ENCODE results near the gene ZSWIM6.

ZSWIM6 gene

GRCh38 chr5:61307191-61307590, 24.9 kb upstream of the ZSWIM6 start:
- DNase-seq (ENCODE audit: low read depth, low spot score) = no peak

GRCh38 chr5:61307611-61308010, 24.4 kb upstream of the ZSWIM6 start:
- no peak for DNase-seq (ENCODE audit: low read depth, low spot score)

DNA sequence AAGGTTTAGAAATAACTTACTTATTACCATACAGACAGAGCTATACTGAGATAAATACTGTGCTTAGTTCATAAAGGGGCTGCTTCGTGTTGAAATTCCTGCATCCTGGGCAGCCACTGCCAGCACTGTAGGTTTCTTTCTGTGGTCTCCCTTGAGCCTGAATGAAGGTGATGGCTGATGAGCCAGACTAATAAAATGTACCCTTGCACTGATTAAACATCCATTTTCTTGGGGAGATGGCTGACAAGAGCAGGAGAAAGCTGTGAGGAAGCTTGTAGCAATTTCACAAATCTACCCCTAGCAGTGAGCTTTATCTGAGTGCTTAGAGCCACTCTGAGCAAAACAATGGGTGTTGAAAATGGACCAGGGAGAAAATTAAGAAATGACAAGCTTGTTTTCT, 23.3 kb upstream of the ZSWIM6 start:
- DNase-seq (ENCODE audit: low read depth, low spot score) = no peak

GRCh38 chr5:61309115-61309514, 22.9 kb upstream of the ZSWIM6 start:
- DNase-seq (ENCODE audit: low read depth, low spot score) = no peak

DNA sequence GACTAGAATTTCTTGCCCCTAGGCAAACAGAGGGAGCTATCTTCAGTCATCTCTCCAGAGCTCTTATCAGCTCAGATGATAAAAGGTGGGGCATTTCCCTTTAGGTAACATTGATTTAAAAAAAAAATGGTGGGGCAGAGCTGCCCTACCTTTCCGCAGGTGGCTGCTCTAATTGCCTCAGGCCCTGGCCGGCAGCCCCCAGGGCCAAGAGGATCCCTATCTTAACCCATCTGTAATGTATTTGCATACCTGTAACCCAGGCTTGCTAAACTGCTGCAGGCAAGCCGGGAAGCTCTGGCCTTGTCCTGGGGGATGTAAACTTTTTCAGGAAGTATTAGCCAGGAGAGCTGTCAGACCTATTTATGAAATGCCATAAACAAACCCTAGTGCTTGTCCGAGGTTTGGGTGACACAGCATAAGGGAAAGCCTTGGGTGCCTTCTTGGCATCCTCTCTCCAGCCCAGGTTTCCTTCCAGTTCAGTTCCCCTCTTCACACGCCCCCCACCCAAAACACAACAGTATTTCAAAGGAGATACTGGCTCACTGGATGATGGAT, 20.9 kb upstream of the ZSWIM6 start:
- DNase-seq (ENCODE audit: low read depth, low spot score) = no peak

DNA sequence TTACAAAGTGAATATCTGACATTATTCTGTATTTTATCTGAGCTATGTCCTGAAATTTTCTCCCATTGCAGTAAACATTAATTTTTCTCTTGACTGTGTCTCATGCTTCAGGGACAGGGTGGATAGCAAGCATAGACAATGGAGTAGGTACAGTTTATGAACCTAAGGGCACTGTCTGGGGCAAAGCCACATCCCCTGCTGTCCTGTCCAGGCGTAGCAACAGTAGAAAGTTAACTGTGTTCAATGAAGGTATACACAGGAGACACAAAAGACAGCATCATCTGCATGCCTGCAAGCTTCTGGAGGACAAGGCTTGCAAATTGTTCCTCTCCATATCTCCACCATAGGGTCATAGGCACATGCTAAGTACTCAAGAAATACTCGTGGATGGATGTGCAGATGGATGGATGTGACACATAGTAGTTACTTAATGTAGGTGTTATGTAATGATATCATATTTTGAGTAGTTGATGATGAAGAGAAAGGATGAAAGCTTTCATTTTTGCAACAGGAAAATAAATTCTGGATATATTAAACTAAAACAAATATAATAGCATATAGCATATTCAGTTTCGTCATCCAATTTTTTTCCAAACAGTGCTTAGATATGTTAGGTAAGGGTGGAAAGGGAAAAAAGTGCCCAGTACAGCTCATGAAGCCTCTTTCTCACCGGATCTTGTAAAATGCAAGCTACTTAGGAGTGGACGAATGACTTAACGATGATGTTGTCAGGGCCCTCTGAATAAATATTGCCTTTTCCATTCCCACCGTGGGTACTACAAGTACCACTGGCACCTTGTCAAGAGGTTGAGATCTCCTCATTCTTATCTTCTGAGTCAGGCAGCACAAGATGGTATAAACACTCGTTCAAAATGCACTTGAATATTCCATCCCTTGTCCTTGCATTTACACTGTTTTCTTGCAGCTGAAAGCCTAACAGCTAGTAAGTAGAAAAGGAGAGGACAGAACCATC, 19.9 kb upstream of the ZSWIM6 start:
- DNase-seq (ENCODE audit: low read depth, low spot score) = no peak

DNA sequence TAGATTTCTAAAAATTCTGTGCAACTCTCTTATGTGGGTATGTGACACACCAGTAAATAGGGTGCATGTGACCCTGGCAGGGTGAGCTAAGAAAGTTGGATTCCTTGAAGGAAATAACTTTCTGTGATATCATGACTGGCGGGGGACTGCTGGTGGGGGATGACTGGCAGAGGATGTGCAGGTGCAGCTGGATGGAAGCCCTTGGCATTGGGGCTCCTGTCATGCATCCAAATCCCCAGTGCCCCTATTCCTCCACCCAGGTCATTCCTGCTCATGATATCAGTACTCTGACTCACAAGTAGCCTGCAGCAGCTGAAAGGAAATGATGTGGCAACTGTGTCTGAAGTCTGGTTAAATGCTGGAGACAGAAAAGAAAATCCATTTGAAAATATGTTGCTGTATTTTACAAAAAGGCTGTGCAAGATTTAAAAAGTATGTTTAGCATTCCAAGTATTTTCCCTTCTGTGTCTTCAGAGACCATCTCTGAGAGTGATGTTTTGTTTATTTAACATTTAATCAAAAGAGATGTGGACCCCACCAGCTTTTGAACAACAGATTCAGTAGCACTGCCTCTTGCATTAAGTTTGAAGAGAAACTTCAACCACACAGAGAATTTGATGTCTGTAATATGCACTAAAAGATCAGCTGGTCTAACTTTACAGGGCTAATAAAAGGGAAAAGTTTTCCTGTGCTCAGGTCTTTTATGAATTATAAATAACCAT, 17.9 kb upstream of the ZSWIM6 start:
- DNase-seq (ENCODE audit: low read depth, low spot score) = no peak

DNA sequence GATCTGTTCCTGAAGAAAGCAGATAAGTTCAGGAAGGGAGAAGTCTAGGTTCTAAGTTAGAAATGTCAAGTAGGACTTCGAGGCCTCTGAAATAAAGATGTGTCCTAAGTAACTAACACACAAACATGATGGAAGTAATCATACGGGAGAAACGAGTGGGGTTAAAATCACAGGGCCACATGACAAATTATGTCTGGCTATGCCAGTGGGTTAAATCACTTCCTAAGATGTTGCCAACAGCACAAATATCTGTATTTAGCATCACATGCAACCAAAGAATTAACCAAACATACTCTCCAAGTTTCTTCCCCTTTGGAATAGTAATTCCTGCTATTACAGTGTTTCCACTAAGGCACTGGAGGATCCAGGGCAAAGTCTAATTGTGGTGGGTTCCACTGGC, 13.7 kb upstream of the ZSWIM6 start:
- no peak for DNase-seq (ENCODE audit: low read depth, low spot score)

- no peak for DNase-seq (ENCODE audit: low read depth, low spot score)
Observed at GRCh38 chr5:61319388-61320146, 12.5 kb upstream of the ZSWIM6 start.

DNA sequence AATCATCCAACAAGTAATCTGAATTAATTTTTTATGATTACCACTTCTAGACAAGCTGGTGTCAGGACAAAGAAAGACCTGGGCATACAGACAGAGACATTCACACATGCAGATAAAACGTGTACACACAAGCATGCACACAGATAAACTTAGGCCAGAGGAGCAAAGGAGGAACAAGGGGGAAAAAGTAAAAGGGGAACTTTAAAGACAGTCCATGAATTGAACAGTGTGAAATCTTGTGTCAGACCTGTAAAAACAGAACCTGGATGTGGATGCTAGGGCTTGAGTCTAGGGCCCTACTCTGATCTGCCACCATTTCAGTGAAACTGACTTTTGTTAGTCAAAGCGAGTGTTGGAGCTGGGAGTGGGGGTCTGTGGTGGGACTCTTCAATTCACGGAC, 11.2 kb upstream of the ZSWIM6 start:
- no peak for DNase-seq (ENCODE audit: low read depth, low spot score)

GRCh38 chr5:61321669-61322068, 10.4 kb upstream of the ZSWIM6 start:
- no peak for DNase-seq (ENCODE audit: low read depth, low spot score)

GRCh38 chr5:61322738-61323725, 9.0 kb upstream of the ZSWIM6 start:
- no peak for DNase-seq (ENCODE audit: low read depth, low spot score)

- DNase-seq (ENCODE audit: low read depth, low spot score) = no peak
Observed at GRCh38 chr5:61327760-61328753, 4.0 kb upstream of the ZSWIM6 start.

GRCh38 chr5:61328791-61329549, 3.1 kb upstream of the ZSWIM6 start:
- DNase-seq (ENCODE audit: low read depth, low spot score) = no peak

DNA sequence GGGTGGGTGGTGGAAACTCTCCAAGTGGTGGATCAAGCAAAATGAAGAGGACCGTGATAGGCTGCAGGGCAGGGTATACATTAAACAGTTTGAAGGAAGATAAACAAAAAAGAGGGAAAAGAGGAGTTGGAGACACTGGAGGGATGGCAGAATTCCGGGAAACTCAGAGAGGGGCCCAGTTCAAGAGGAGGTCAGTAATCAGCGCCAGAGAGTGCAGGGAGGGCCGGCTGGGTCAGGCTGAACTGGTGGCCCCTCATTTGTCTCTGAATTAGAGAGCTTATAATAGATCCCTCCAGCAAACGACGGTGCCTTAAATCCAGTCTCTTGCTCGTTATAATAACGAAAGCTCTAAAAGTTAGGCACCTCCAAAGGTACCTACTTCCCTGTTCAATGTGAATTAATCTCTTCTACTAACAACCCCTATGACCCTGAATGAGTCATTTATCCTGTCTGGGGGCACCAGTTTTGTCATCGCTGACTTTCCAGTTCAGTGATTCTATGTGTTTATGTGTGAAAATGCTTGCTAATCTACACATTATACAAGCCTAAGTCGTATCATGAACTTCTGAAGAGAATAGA, 2.4 kb upstream of the ZSWIM6 start:
- no peak for DNase-seq (ENCODE audit: low read depth, low spot score)

DNA sequence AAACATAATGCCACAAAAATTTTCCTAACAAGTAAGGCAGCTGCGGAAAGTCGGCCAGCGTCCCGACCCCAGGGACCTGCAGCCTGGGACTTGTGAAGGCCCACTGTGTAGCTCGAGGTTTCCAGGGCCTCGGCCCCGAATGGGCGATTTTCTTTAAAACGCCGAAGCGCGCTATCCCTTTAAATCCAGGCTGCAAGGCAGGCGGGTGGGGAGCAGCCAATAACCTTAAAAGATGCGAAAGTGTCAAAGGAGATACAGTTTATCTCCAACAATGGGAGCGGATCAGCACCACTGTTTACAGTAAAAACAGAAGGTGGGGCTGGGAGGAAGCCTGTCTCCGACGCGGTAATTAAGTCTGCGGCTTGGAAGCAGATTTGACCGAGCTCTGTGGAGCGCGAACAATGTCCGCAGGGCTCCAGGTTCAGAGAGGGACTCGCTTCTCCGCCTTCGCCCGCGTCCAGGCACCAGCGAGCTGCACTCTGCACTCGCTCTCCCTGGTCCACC, 1.7 kb upstream of the ZSWIM6 start:
- DNase-seq (ENCODE audit: low read depth, low spot score) = no peak

DNA sequence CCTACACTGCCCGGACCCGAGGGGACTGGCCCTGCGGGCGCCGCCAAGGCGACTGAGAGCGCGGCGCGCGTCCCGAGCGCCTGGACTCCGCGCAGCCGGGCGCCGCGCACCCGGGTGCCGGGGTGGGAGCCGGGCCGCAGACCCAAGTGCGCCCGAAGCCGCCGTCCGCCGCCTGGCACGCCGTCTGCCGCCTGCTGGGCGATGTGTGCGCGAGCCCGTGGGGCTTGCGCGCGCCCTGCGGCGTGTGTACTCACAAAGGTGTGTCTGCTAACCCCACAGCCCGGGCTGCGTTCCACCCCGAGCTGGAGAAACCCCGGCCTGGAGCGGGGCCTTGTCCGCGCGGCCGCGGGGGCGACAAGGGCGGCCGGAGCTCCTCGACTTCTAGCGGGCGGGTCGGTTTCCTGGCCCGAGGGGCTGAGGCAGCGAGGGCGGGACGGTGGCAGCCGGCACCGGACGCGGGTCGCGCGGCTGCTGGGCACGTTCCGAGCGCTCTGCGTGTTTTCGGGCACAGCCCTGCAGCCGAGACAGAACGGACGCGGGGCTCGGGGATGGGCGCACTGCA, 1.1 kb upstream of the ZSWIM6 start:
- DNase-seq (ENCODE audit: low read depth, low spot score) = peak; percentile 35

GRCh38 chr5:61332358-61332749, 296 bp downstream of the ZSWIM6 start:
- no peak for DNase-seq (ENCODE audit: low read depth, low spot score)

Data from activated naive CD8-positive, alpha-beta T cell treated with anti-CD3 and anti-CD28 coated beads, Interleukin-2, amount 50 U/mL, for 16 hours (primary cell).